Chondrocyte (in vitro differentiated cells): ENCODE results near the gene AMPD2. TPM values are rescaled to one million over a fixed set of nuclear protein-coding genes. Genes with fewer than 3 reads are reported as not detected.

ENCODE experiments used
- DNase-seq: peaks from one replicate; pipeline ENCODE4 v3.0.0; 2021; ENCODE audit warnings: mixed read lengths, low spot score
- H3K27ac Mint-ChIP-seq: one replicate; pipeline ENCODE4 v1.8.0; 2021; ENCODE audit warnings: mild to moderate bottlenecking, moderate library complexity, mixed read lengths; ENCODE audit not compliant: unreplicated experiment
- H3K27me3 Mint-ChIP-seq: 2 replicates; pipeline ENCODE4 v1.8.0; 2021; ENCODE audit warnings: low read depth, mixed read lengths
- H3K36me3 Mint-ChIP-seq: 2 replicates; pipeline ENCODE4 v1.8.0; 2021; ENCODE audit warnings: low read depth, mixed read lengths
- H3K4me1 Mint-ChIP-seq: 2 replicates; pipeline ENCODE4 v1.8.0; 2021; ENCODE audit warnings: low read depth, mild to moderate bottlenecking, mixed read lengths
- H3K4me3 Mint-ChIP-seq: one replicate; pipeline ENCODE4 v1.8.0; 2021; ENCODE audit warnings: mild to moderate bottlenecking, moderate library complexity, mixed read lengths; ENCODE audit not compliant: unreplicated experiment
- H3K9me3 Mint-ChIP-seq: 2 replicates; pipeline ENCODE4 v1.8.0; 2021; ENCODE audit warnings: low read depth, mixed read lengths
- CTCF ChIP-seq: fragments of 200-600 bp; sonication (generic); IDR thresholded peaks from 2 replicates; pipeline ENCODE4 v1.5.0; 2021; ENCODE audit warnings: antibody characterized with exemption, mild to moderate bottlenecking, moderate library complexity
- total RNA-seq: library from RNA; stranded (reverse); gene quantifications from 3 replicates; pipeline ENCODE4 v1.2.1, GENCODE V29; 2021

Gene AMPD2
- total RNA-seq, 1 donor from 2014 or later: 74.2 TPM

GRCh38 chr1:109620841-109621286, 1.2 kb downstream of the AMPD2 start:
- H3K4me1 Mint-ChIP-seq: peaks cover 56% of the 10 kb centered on the region

GRCh38 chr1:109621379-109622136, 1.9 kb downstream of the AMPD2 start:
- Mint-ChIP-seq H3K4me3 (peak overlapping the region; percentile 99), H3K4me1 (peaks cover 56% of the 10 kb centered on the region), H3K9me3 (no peaks in the 10 kb centered on the region), H3K27ac (peak overlapping the region; percentile 41), H3K27me3 (no peaks in the 10 kb centered on the region), H3K36me3 (peaks cover 7% of the 10 kb centered on the region)
- DNase-seq: no peak
- TF ChIP-seq CTCF: no peak

More at GRCh38 chr1:109620841-109621286, 1.2 kb downstream of the AMPD2 start:
- Mint-ChIP-seq H3K4me3 (peak overlapping the region; percentile 99), H3K27ac (peak overlapping the region; percentile 97), H3K27me3 (no peaks in the 10 kb centered on the region), H3K36me3 (peaks cover under 1% of the 10 kb centered on the region), H3K9me3 (no peaks in the 10 kb centered on the region)
- DNase-seq: peak; percentile 98
- TF ChIP-seq CTCF: no peak

- H3K4me3 Mint-ChIP-seq: peak overlapping the region; percentile 99
- no peak for TF ChIP-seq CTCF
- H3K9me3 Mint-ChIP-seq: no peaks in the 10 kb centered on the region
- DNase-seq: no peak
- no peaks in the 10 kb centered on the region for H3K27me3 Mint-ChIP-seq
- H3K4me1 Mint-ChIP-seq: peaks cover 52% of the 10 kb centered on the region
- H3K27ac Mint-ChIP-seq: peak overlapping the region; percentile 36
- peaks cover 8% of the 10 kb centered on the region for H3K36me3 Mint-ChIP-seq
These were observed 2.7 kb downstream of the AMPD2 start for GRCh38 chr1:109622137-109622892.

GRCh38 chr1:109622895-109623294, 3.3 kb downstream of the AMPD2 start:
- Mint-ChIP-seq H3K27ac (peak overlapping the region; percentile 36), H3K4me3 (no peak overlapping the region)

More at GRCh38 chr1:109622895-109623294, 3.3 kb downstream of the AMPD2 start:
- Mint-ChIP-seq H3K9me3 (no peaks in the 10 kb centered on the region), H3K36me3 (peaks cover 14% of the 10 kb centered on the region), H3K4me1 (peaks cover 48% of the 10 kb centered on the region), H3K27me3 (no peaks in the 10 kb centered on the region)
- no peak for DNase-seq
- TF ChIP-seq CTCF: no peak
